A549 (cell line): ENCODE data around the gene UBE2B. TPM values are rescaled to one million over a fixed set of nuclear protein-coding genes. Genes with fewer than 3 reads are reported as not detected.
"Not testable (repeated sequence)": the region's sequence is repeated elsewhere in the genome, so short reads cannot be mapped to it uniquely, and the experiment has no call there.

ENCODE experiments used
- ATAC-seq, 2 experiments: fragments of 200-7000 bp in 1 of 2; fragments of >200 bp in 1 of 2; cut with Nextera tagmentation in 1 of 2; cut with Tn5 transposase in 1 of 2; 3 replicates each; pipeline versions ENCODE4 v1.8.0 to v1.9.1; 2018 to 2020; ENCODE audit warnings: mild to moderate bottlenecking in 1 of 2, moderate library complexity in 1 of 2
- CTCF ChIA-PET: fragments of 300-600 bp; sonication (Branson Sonifier 250); formaldehyde crosslinking; extraction: SDS; loops from one replicate; lab custom pipeline; 2021; ENCODE audit warnings: antibody characterized with exemption, inconsistent platforms; lab: Yijun Ruan, JAX
- POLR2A ChIA-PET: fragments of 350-600 bp; formaldehyde crosslinking; extraction: SDS; loops from one replicate; lab custom pipeline; 2021; ENCODE audit warnings: antibody characterized with exemption, inconsistent platforms; lab: Yijun Ruan, JAX
- DNase-seq, 2 experiments: peaks; one replicate each; pipeline versions ENCODE4 v3.0.0 to v3.0.0-alpha.2; 2011 to 2016; ENCODE audit warnings: low read depth in 1 of 2, low spot score in 1 of 2
- FAIRE-seq: peaks from 2 replicates; lab custom pipeline; 2011; peaks lifted over from hg19 to GRCh38; lab: Jason Lieb, UNC
- H3K27ac ChIP-seq, 2 experiments: fragments of >200 bp; sonication (Bioruptor Twin); formaldehyde crosslinking; 3 replicates each; pipeline ENCODE4 v1.5.1; 2016 to 2017
- H3K4me1 ChIP-seq: fragments of >200 bp; sonication (Bioruptor Twin); formaldehyde crosslinking; 3 replicates; pipeline ENCODE4 v1.6.1; 2016
- H3K4me2 ChIP-seq: fragments of >200 bp; sonication (Bioruptor Twin); formaldehyde crosslinking; 3 replicates; pipeline ENCODE4 v1.6.1; 2016
- H3K4me3 ChIP-seq: fragments of >200 bp; sonication (Bioruptor Twin); formaldehyde crosslinking; 3 replicates; pipeline ENCODE4 v1.5.1; 2016
- H3K9me3 ChIP-seq: fragments of >200 bp; sonication (Bioruptor Twin); formaldehyde crosslinking; 3 replicates; pipeline ENCODE4 v1.6.1; 2016
- GATA3 ChIP-seq: IDR thresholded peaks from 2 replicates; pipeline ENCODE4 v1.6.1; 2012; ENCODE audit warnings: borderline replicate concordance
- HDAC2 ChIP-seq: fragments of 200-600 bp; sonication (generic); IDR thresholded peaks from 2 replicates; pipeline ENCODE4 v1.6.1; 2016
- HOXA7 ChIP-seq: fragments of 250-450 bp; sonication (Bioruptor Pico); IDR thresholded peaks from 2 replicates; pipeline ENCODE4 v1.5.0; 2020; ENCODE audit warnings: mild to moderate bottlenecking, moderate library complexity
- HOXB13 ChIP-seq: fragments of 250-450 bp; sonication (Bioruptor Pico); IDR thresholded peaks from 2 replicates; pipeline ENCODE4 v1.5.0; 2020; ENCODE audit warnings: low read depth, mild to moderate bottlenecking, moderate library complexity
- JUNB ChIP-seq: fragments of >200 bp; sonication (Bioruptor Twin); formaldehyde crosslinking; IDR thresholded peaks from 2 replicates; pipeline ENCODE4 v1.6.1; 2016
- KDM1A ChIP-seq: fragments of 200-600 bp; sonication (generic); IDR thresholded peaks from 2 replicates; pipeline ENCODE4 v1.6.1; 2016; ENCODE audit warnings: low read depth, mild to moderate bottlenecking
- KDM5A ChIP-seq: fragments of 200-600 bp; sonication (generic); IDR thresholded peaks from 2 replicates; pipeline ENCODE4 v1.6.1; 2016; ENCODE audit warnings: antibody characterized with exemption, mild to moderate bottlenecking
- MAFK ChIP-seq: fragments of 450-650 bp; IDR thresholded peaks from 2 replicates; pipeline ENCODE4 v1.6.1; 2014; ENCODE audit not compliant: partially characterized antibody
- NFE2L2 ChIP-seq: fragments of 150-350 bp; conservative IDR thresholded peaks from 2 replicates; pipeline ENCODE4 v1.6.1; 2014; ENCODE audit warnings: low read length
- PHF8 ChIP-seq: fragments of 200-600 bp; sonication (generic); IDR thresholded peaks from 2 replicates; pipeline ENCODE4 v1.6.1; 2016; ENCODE audit warnings: low read depth, mild to moderate bottlenecking, antibody characterized with exemption, moderate library complexity, borderline replicate concordance
- POLR2A ChIP-seq: IDR thresholded peaks from 2 replicates; pipeline ENCODE4 v1.6.1; 2012; ENCODE audit warnings: mild to moderate bottlenecking, low read length
- RNF2 ChIP-seq: fragments of 200-600 bp; sonication (generic); IDR thresholded peaks from 2 replicates; pipeline ENCODE4 v1.6.1; 2016; ENCODE audit warnings: low read depth, mild to moderate bottlenecking, antibody characterized with exemption, moderate library complexity, borderline replicate concordance
- TP53 ChIP-seq: fragments of 250-450 bp; sonication (Bioruptor Pico); IDR thresholded peaks from 2 replicates; pipeline ENCODE4 v1.5.0; 2021; ENCODE audit warnings: mild to moderate bottlenecking, moderate library complexity
- WGBS: methylation state at CpG from one replicate; pipeline ENCODE4 v1.1.6; 2017; ENCODE audit errors: missing lambda C conversion rate; 5-methylcytosine and 5-hydroxymethylcytosine counted together
- polyA plus RNA-seq, 4 experiments: library from polyadenylated mRNA; depleted of rRNA in 3 of 4; stranded (reverse); fragments of >200 nt; fragmentation: RNase III in 1 of 4; extraction: RNeasy Plus Mini Kit Qiagen cat#74134 plus additional on column Dnase treatment in 1 of 4; gene quantifications; 2 replicates in 3 of 4; 3 replicates in 1 of 4; pipeline ENCODE4 v1.2.3, GENCODE V29; 2011 to 2017
- TF ChIP-seq, protein P1 (sequence below): fragments of 450-650 bp; IDR thresholded peaks from 2 replicates; pipeline ENCODE4 v1.6.1; 2014; ENCODE audit warnings: antibody characterized with exemption
- TF ChIP-seq, protein P2 (sequence below): IDR thresholded peaks from 2 replicates; pipeline ENCODE4 v1.6.1; 2012
- TF ChIP-seq, protein P3 (sequence below): fragments of 250-450 bp; sonication (Bioruptor Pico); IDR thresholded peaks from 2 replicates; pipeline ENCODE4 v1.5.0; 2020; ENCODE audit warnings: low read depth, mild to moderate bottlenecking, moderate library complexity

The UBE2B gene
- polyA plus RNA-seq, 2 of the 4 experiments (the other 2 are of a cell fraction), result 61.1 to 104 TPM

DNA sequence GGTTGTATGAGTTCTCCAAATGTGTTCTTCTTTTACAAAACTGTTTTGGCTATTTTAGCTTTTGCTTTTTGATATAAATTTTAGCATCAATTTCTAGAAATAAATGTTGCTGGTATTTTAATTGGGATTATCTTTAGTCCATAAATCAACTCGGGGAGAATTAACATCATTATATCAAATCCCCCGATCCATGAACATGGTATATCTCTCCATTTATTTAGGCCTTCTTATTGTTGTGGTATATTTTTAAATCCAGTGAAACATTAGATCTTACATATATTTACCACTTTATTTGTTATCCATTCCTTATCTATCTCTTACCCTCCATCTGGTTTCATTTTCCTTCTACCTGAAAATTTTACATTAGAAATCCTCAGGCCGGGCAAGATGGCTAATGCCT is 47.6 kb downstream of the UBE2B start:
- CTCF ChIA-PET, result interaction anchor here (0.6 to 10.0 kb wide), 5 partner anchors 18 to 444 kb away, joined by 5 to 103 read pairs (median 5); partner anchors contain the start of gene JADE2
- TF ChIP-seq HOXA7 (CRISPR knock-in tag) (no peak), TP53 (CRISPR knock-in tag) (no peak), NFE2L2 (no peak), MAFK (no peak), HOXB13 (CRISPR knock-in tag) (no peak), KDM5A (no peak), RNF2 (no peak), JUNB (no peak), KDM1A (no peak), PHF8 (no peak)
- TF ChIP-seq, protein P1, sequence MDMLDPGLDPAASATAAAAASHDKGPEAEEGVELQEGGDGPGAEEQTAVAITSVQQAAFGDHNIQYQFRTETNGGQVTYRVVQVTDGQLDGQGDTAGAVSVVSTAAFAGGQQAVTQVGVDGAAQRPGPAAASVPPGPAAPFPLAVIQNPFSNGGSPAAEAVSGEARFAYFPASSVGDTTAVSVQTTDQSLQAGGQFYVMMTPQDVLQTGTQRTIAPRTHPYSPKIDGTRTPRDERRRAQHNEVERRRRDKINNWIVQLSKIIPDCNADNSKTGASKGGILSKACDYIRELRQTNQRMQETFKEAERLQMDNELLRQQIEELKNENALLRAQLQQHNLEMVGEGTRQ, result no peak
- TF ChIP-seq, protein P2, sequence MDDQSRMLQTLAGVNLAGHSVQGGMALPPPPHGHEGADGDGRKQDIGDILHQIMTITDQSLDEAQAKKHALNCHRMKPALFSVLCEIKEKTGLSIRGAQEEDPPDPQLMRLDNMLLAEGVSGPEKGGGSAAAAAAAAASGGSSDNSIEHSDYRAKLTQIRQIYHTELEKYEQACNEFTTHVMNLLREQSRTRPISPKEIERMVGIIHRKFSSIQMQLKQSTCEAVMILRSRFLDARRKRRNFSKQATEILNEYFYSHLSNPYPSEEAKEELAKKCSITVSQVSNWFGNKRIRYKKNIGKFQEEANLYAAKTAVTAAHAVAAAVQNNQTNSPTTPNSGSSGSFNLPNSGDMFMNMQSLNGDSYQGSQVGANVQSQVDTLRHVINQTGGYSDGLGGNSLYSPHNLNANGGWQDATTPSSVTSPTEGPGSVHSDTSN, result no peak
- TF ChIP-seq, protein P3, sequence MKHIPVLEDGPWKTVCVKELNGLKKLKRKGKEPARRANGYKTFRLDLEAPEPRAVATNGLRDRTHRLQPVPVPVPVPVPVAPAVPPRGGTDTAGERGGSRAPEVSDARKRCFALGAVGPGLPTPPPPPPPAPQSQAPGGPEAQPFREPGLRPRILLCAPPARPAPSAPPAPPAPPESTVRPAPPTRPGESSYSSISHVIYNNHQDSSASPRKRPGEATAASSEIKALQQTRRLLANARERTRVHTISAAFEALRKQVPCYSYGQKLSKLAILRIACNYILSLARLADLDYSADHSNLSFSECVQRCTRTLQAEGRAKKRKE, result no peak
- Histone ChIP-seq H3K9me3 (peaks cover 3% of the 10 kb centered on the region; the same call in 1 of the 3 replicates), H3K4me3 (no peak overlapping the region), H3K27ac (no peak overlapping the region), H3K4me2 (no peak overlapping the region), H3K4me1 (peaks cover 18% of the 10 kb centered on the region)
- DNase-seq (no peak), ATAC-seq (no peak), FAIRE-seq (no peak)
- WGBS, result 92% methylated on average over 3 of the region's 3 CpGs
- POLR2A ChIA-PET, result no interaction called here

DNA sequence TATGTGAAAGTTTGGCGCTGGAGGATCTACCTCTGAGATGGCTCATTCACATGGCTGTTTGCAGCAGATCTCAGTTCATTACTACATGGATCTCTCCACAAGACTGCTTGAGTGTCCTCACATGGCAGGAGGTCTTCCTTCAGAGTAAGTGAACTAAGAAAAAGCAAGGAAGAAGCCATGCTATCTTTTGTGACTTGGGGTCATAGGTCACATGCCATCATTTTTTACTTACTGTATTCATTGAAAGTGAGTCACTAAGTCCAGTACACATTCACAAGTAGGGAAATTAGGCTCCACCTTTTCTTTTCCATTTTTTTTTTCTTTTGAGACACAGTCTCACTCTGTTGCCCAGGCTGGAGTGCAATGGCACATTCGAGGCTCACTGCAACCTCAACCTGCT is 49.0 kb downstream of the UBE2B start:
- POLR2A ChIA-PET, result no interaction called here

DNA sequence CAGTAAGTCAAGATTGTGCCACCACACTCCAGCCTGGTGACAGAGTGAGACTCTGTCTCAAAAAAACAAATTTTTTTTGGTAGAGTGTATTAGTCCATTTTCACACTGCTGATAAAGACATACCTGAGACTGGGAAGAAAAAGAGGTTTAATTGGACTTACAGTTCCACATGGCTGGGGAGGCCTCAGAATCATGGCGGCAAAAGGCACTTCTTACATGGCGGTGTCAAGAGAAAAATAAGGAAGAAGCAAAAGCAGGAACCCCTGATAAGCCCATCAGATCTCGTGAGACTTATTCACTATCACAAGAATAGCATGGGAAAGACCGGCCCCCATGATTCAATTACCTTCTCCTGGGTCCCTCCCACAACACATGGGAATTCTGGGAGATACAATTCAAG is 49.7 kb downstream of the UBE2B start:
- H3K27ac ChIP-seq, DNase-seq, H3K4me2 ChIP-seq, H3K4me3 ChIP-seq, FAIRE-seq, H3K9me3 ChIP-seq, ATAC-seq, POLR2A ChIA-PET: not testable (repeated sequence)
- CTCF ChIA-PET, result interaction anchor here (1.0 kb wide), 1 partner anchor 9 kb away, joined by 4 read pairs; the partner anchor contains the start of gene CDKN2AIPNL
- WGBS, result 96% methylated on average over 4 of the region's 4 CpGs
- peaks cover 10% of the 10 kb centered on the region for H3K4me1 ChIP-seq

More for the DNA sequence above, 49.0 kb downstream of the UBE2B start:
- ATAC-seq (peak; percentile 34; a peak in 3 of 6 replicates), DNase-seq (peak in 1 of 2 experiments; percentile 40), FAIRE-seq (no peak)
- no peak overlapping the region for H3K4me3 ChIP-seq
- TF ChIP-seq POLR2A (no peak), GATA3 (no peak), HDAC2 (no peak)
- TF ChIP-seq, protein P2, result no peak
- peaks cover 17% of the 10 kb centered on the region for H3K4me1 ChIP-seq
- WGBS, result 69% methylated on average over 2 of the region's 2 CpGs
- no peak overlapping the region for H3K4me2 ChIP-seq
- no peak overlapping the region for H3K27ac ChIP-seq
- CTCF ChIA-PET, result interaction anchor here (1.0 to 10.0 kb wide), 4 partner anchors 9 to 158 kb away, joined by 4 to 103 read pairs (median 5); partner anchors contain the start of genes CDKN2AIPNL and JADE2
- H3K9me3 ChIP-seq, result peaks cover 3% of the 10 kb centered on the region; the same call in 1 of the 3 replicates
